ENCODE data around the gene ARMC9.

Gene ARMC9

DNA sequence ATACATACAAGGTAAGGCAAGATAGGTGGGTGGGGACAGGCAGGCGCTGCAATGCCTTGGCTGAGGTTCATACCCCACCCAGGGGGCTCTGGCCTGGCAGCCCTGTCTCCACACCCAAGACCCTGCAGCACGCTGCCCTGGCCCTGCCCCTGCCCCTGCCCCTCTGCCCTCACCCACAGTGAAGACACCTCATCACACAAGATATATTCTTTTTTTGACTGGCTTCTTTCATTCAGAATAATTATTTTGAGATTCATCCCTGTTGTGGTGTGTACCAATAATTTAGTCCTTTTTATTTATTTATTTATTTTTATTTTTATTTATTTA, 185.6 kb downstream of the ARMC9 start:
- H3K27ac ChIP-seq = no peak overlapping the region
- ChIA-PET CTCF (no interaction called here), POLR2A (ENCODE audit: low non-redundant PET) (no interaction called here)
- TF ChIP-seq, protein P1, sequence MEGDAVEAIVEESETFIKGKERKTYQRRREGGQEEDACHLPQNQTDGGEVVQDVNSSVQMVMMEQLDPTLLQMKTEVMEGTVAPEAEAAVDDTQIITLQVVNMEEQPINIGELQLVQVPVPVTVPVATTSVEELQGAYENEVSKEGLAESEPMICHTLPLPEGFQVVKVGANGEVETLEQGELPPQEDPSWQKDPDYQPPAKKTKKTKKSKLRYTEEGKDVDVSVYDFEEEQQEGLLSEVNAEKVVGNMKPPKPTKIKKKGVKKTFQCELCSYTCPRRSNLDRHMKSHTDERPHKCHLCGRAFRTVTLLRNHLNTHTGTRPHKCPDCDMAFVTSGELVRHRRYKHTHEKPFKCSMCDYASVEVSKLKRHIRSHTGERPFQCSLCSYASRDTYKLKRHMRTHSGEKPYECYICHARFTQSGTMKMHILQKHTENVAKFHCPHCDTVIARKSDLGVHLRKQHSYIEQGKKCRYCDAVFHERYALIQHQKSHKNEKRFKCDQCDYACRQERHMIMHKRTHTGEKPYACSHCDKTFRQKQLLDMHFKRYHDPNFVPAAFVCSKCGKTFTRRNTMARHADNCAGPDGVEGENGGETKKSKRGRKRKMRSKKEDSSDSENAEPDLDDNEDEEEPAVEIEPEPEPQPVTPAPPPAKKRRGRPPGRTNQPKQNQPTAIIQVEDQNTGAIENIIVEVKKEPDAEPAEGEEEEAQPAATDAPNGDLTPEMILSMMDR (conservative IDR thresholded peaks at IDR 0.05; ENCODE audit: low read depth) = no peak
- no peak for DNase-seq (ENCODE audit: low spot score)

DNA sequence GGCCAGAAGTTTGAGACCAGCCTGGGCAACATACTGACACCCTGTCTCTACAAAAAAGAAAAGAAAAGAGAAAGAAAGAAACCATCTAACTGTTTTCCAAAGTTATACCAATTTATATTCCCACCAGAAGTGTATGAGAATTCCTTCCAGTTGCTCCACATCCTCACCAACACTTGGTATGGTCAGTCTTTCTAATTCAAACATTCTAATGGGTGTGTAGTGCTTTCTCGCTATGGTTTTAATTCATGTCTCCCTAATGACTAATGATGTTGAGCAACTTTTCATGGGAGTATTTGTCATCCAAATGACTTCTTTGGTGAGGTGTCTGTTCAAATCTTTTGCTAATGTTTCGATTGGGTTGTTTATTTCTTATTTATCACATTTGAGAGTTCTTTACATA, 186.5 kb downstream of the ARMC9 start:
- no peak overlapping the region for H3K27ac ChIP-seq
- DNase-seq (ENCODE audit: low spot score) = no peak
- TF ChIP-seq, protein P1 (conservative IDR thresholded peaks at IDR 0.05; ENCODE audit: low read depth) = no peak
- POLR2A ChIA-PET (ENCODE audit: low non-redundant PET) = no interaction called here
- CTCF ChIA-PET = no interaction called here

DNA sequence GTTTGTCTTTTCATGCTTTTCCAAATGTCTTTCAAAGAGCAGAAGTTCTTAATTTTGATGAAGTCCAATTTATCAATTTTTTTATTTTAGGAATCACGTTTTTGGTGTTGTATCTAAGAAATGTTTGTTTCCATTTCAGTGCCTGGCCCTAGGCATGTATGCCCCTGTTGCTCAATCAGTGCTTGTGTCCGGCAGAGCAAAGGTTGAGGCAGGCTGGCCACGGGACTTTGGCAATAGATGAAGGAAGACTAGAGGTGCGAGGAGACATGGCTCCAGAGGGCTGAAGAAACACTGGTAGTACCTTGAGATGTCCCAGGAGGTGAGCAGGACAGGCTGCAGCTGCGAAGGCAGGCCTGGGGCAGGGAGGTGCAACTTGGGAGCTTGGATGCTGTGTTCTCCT, 187.0 kb downstream of the ARMC9 start:
- CTCF ChIA-PET = interaction anchor here (0.6 to 0.7 kb wide), 2 partner anchors 15 to 158 kb away, joined by 3 read pairs; no protein-coding TSS in a partner anchor
- TF ChIP-seq, protein P1 (conservative IDR thresholded peaks at IDR 0.05; ENCODE audit: low read depth) = no peak
- POLR2A ChIA-PET (ENCODE audit: low non-redundant PET) = no interaction called here
- no peak overlapping the region for H3K27ac ChIP-seq
- no peak for DNase-seq (ENCODE audit: low spot score)

DNA sequence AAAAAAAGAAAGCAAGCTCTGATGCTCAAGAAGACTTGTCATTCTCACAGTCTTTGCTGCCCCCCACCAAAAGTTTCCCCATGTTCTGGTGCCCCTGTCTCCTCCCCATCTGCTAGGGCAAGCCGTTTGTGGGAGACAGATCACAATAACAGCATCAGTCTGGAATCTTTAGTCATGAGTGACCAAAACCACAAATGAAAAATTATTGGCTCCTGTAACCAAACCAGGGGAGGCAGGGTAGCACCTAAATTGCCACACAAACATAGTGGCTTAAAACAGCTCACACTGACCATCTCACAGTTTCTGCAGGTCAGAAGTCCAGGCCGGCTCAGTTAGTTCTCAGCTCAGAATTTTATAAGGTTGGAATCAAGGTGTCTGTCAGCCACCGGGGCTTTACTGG, 188.0 kb downstream of the ARMC9 start:
- H3K27ac ChIP-seq = no peak overlapping the region
- no peak for DNase-seq (ENCODE audit: low spot score)
- TF ChIP-seq, protein P1 (conservative IDR thresholded peaks at IDR 0.05; ENCODE audit: low read depth) = no peak
- ChIA-PET CTCF (interaction anchor here (0.6 kb wide), 3 partner anchors 81 to 1519 kb away, joined by 3 read pairs; no protein-coding TSS in a partner anchor), POLR2A (ENCODE audit: low non-redundant PET) (no interaction called here)

DNA sequence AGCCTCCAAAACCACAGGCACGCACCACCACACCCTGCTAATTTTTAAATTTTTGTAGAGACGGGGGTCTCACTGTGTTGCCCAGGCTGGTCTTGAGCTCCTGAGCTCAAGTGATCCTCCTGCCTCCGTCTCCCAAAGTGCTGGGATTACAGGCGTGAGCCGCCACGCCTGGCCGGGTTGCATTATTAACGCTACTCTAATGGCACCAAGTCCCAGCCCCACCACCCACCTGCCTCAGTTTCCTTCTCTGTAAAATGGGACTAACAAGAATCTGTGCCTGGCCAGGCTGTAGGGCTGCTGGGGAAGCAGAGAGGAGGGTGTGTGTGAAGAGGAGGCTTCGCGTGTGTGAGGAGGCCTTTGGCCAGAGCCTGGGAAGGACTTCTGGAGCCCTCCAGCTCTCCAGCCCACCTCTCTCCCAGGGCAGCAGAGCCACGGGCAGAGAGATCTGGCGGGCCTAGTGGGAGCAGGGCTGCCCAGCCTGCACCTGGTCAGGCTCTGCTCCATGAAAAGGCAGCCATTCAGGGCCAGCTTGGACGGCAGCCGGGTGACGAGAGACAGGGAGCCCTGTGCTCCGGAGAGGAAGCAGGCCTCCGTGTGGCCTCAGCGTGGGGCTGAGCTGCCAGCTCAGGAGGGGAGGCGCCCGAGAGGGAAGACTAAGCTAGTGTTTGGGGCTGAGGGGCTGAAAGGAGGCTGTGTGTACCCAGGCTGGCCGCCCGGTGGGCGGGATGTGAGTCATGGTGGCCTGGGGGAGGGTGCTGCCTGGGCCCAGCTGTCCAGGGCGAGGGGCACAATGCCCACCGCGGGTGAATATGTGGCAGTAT, 189.7 kb downstream of the ARMC9 start:
- no peak for DNase-seq (ENCODE audit: low spot score)
- TF ChIP-seq, protein P1 (conservative IDR thresholded peaks at IDR 0.05; ENCODE audit: low read depth) = no peak
- POLR2A ChIA-PET (ENCODE audit: low non-redundant PET) = no interaction called here
- no peak overlapping the region for H3K27ac ChIP-seq
- CTCF ChIA-PET = interaction anchor here (0.6 kb wide), 1 partner anchor 58 kb away, joined by 3 read pairs; no protein-coding TSS in a partner anchor

DNA sequence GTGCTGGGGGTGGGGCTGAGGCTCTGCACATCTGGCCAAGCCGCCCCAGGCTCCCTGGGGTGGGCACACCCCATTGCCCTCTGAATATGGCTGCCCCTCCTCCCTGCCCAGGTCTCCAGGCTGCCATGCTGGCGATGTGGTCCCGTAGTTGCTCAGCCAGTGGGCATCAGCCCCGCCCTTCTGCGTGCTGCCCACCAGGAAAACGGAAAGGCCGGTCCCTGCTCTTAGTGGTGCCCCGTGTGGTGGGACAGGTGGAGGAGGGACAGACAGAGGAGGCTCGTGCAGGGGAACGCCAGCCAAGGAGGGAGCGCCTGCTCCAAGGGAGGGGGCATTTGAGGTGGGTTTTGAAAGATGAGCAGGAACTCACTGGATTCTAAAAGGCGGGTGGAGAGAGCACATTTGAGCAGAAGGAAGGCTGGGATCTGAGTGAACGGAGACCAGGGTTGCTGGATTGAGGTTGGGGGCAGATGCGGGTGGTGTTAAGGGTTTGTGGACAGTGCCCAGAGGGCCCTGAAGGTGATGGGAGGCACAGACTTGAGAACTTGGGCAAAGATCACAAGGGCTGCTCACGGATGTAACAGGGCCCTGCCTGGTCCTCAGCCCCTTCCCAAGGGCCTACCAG, 190.4 kb downstream of the ARMC9 start:
- H3K27ac ChIP-seq = no peak overlapping the region
- TF ChIP-seq, protein P1 (conservative IDR thresholded peaks at IDR 0.05; ENCODE audit: low read depth) = no peak
- CTCF ChIA-PET = interaction anchor here (0.6 kb wide), 1 partner anchor 59 kb away, joined by 3 read pairs; no protein-coding TSS in a partner anchor
- DNase-seq (ENCODE audit: low spot score) = no peak
- POLR2A ChIA-PET (ENCODE audit: low non-redundant PET) = no interaction called here

Measured in RWPE1 (cell line).